WERI-Rb-1 (cell line): ENCODE measurements around the gene GNG13.

Experiments
- DNase-seq: peaks from one replicate; pipeline ENCODE4 v3.0.0-alpha.2; 2020
- H3K27ac ChIP-seq: fragments of 250-450 bp; sonication (Bioruptor Pico); 2 replicates; pipeline ENCODE4 v1.5.1; 2020; ENCODE audit warnings: mild to moderate bottlenecking, moderate library complexity
- H3K27me3 ChIP-seq: fragments of 250-450 bp; sonication (Bioruptor Pico); 2 replicates; pipeline ENCODE4 v1.5.1; 2021; ENCODE audit warnings: mild to moderate bottlenecking, low read depth, moderate library complexity; ENCODE audit not compliant: insufficient read depth, severe bottlenecking
- H3K36me3 ChIP-seq: fragments of 250-450 bp; sonication (Bioruptor Pico); 2 replicates; pipeline ENCODE4 v1.5.1; 2020; ENCODE audit warnings: mild to moderate bottlenecking, moderate library complexity
- H3K4me3 ChIP-seq: 2 replicates; pipeline ENCODE4 v1.5.1; 2011; ENCODE audit warnings: low read depth, mild to moderate bottlenecking, control low read depth, low read length
- H3K9me3 ChIP-seq: fragments of 250-450 bp; sonication (Bioruptor Pico); 2 replicates; pipeline ENCODE4 v1.5.1; 2021; ENCODE audit warnings: mild to moderate bottlenecking, moderate library complexity; ENCODE audit not compliant: severe bottlenecking
- CTCF ChIP-seq: IDR thresholded peaks from 2 replicates; pipeline ENCODE4 v1.5.1; 2011; ENCODE audit warnings: low read depth, mild to moderate bottlenecking, control low read depth, inconsistent platforms, low read length

The GNG13 gene

GRCh38 chr16:828891-829290 lies 28.4 kb upstream of the GNG13 start:
- no peaks in the 10 kb centered on the region for H3K27me3 ChIP-seq
- TF ChIP-seq CTCF = no peak
- no peaks in the 10 kb centered on the region for H3K9me3 ChIP-seq
- H3K36me3 ChIP-seq = no peaks in the 10 kb centered on the region
- H3K27ac ChIP-seq = no peak overlapping the region
- DNase-seq = no peak
- H3K4me3 ChIP-seq = no peak overlapping the region

GRCh38 chr16:827513-827912 lies 27.0 kb upstream of the GNG13 start:
- H3K27ac ChIP-seq = no peak overlapping the region
- H3K9me3 ChIP-seq = no peaks in the 10 kb centered on the region
- no peaks in the 10 kb centered on the region for H3K36me3 ChIP-seq
- DNase-seq = no peak
- no peak overlapping the region for H3K4me3 ChIP-seq
- H3K27me3 ChIP-seq = no peaks in the 10 kb centered on the region
- no peak for TF ChIP-seq CTCF

GRCh38 chr16:825341-826061 lies 25.0 kb upstream of the GNG13 start:
- DNase-seq = no peak
- Histone ChIP-seq H3K27me3 (no peaks in the 10 kb centered on the region), H3K9me3 (no peaks in the 10 kb centered on the region), H3K27ac (no peak overlapping the region), H3K36me3 (no peaks in the 10 kb centered on the region), H3K4me3 (no peak overlapping the region)
- no peak for TF ChIP-seq CTCF

GRCh38 chr16:824601-825000 lies 24.1 kb upstream of the GNG13 start:
- Histone ChIP-seq H3K4me3 (no peak overlapping the region), H3K27ac (no peak overlapping the region), H3K27me3 (no peaks in the 10 kb centered on the region), H3K36me3 (no peaks in the 10 kb centered on the region), H3K9me3 (no peaks in the 10 kb centered on the region)
- DNase-seq = no peak
- no peak for TF ChIP-seq CTCF

GRCh38 chr16:824194-824593 lies 23.7 kb upstream of the GNG13 start:
- H3K27me3 ChIP-seq = no peaks in the 10 kb centered on the region
- H3K9me3 ChIP-seq = no peaks in the 10 kb centered on the region
- H3K36me3 ChIP-seq = no peaks in the 10 kb centered on the region
- TF ChIP-seq CTCF = no peak
- H3K4me3 ChIP-seq = no peak overlapping the region
- no peak overlapping the region for H3K27ac ChIP-seq
- no peak for DNase-seq

- no peak overlapping the region for H3K4me3 ChIP-seq
- no peak for TF ChIP-seq CTCF
- no peak for DNase-seq
- H3K9me3 ChIP-seq = no peaks in the 10 kb centered on the region
- no peaks in the 10 kb centered on the region for H3K27me3 ChIP-seq
- H3K27ac ChIP-seq = no peak overlapping the region
- H3K36me3 ChIP-seq = no peaks in the 10 kb centered on the region
Observed at GRCh38 chr16:822909-823297, 22.4 kb upstream of the GNG13 start.
